K562 (cell line): Measurements from ENCODE around the gene GABARAP. TPM values are rescaled to one million over a fixed set of nuclear protein-coding genes. Genes with fewer than 3 reads are reported as not detected.

Source experiments
- ATAC-seq: fragments of 200-7000 bp; cut with Tn5 transposase; 3 replicates; pipeline ENCODE4 v1.9.1; 2020; ENCODE audit warnings: moderate library complexity
- BruUV-seq: library from RNA; stranded (reverse); fragments of 400-500 nt; replicated peaks from 2 replicates; lab custom pipeline; 2021; lab: Mats Ljungman, UMichigan
- CTCF ChIA-PET: fragments of 300-600 bp; formaldehyde crosslinking; extraction: SDS; loops from one replicate; lab custom pipeline; 2021; ENCODE audit warnings: low intra/inter-chr PET ratio; lab: Yijun Ruan, JAX
- POLR2A ChIA-PET: fragments of 300-600, 350-650 bp; sonication (Branson Sonifier 250); formaldehyde crosslinking; extraction: SDS; loops from one replicate; lab custom pipeline; 2021; ENCODE audit warnings: antibody characterized with exemption, inconsistent platforms; lab: Yijun Ruan, JAX
- DNase-seq, 4 experiments: peaks; one replicate each; pipeline versions ENCODE4 v3.0.0 to v3.0.0-alpha.2; 2011 to 2018; ENCODE audit warnings: low spot score in 3 of 4, mixed read lengths in 3 of 4; ENCODE audit errors: extremely low read depth in 1 of 4
- FAIRE-seq: peaks from 2 replicates; lab custom pipeline; 2011; peaks lifted over from hg19 to GRCh38; lab: Jason Lieb, UNC
- H2AFZ ChIP-seq: 2 replicates; pipeline ENCODE4 v1.6.0; 2011; ENCODE audit warnings: low read depth, low read length, control low read depth, inconsistent platforms
- H3K27ac ChIP-seq: fragments of 200-600 bp; 3 replicates; pipeline ENCODE4 v1.8.0; 2011; ENCODE audit warnings: low read depth, mild to moderate bottlenecking, control low read depth, inconsistent platforms, low read length, moderate library complexity, mixed read lengths; ENCODE audit errors: extremely low read depth
- H3K27me3 ChIP-seq, 2 experiments: fragments of 300-600 bp in 1 of 2; 2 replicates in 1 of 2; 3 replicates in 1 of 2; pipeline versions ENCODE4 v1.6.0 to v1.8.0; 2011; ENCODE audit warnings: inconsistent platforms in 2 of 2, low read length in 2 of 2, mild to moderate bottlenecking in 1 of 2, mixed read lengths in 1 of 2, moderate library complexity in 1 of 2; ENCODE audit not compliant: control insufficient read depth in 2 of 2, insufficient read depth in 2 of 2
- H3K36me3 ChIP-seq: fragments of 300-600 bp; 3 replicates; pipeline ENCODE4 v1.8.0; 2011; ENCODE audit warnings: mild to moderate bottlenecking, low read length, inconsistent platforms; ENCODE audit not compliant: control insufficient read depth, insufficient read depth
- H3K4me1 ChIP-seq, 2 experiments: fragments of 200-600 bp in 1 of 2; replicated peaks in 1 of 2; 2 replicates in 1 of 2; 3 replicates in 1 of 2; pipeline versions ENCODE4 v1.5.1 to v1.8.0; 2011; ENCODE audit warnings: inconsistent platforms in 2 of 2, low read length in 2 of 2, mild to moderate bottlenecking in 1 of 2, mixed read lengths in 1 of 2, moderate library complexity in 1 of 2; ENCODE audit not compliant: control insufficient read depth in 2 of 2, insufficient read depth in 2 of 2
- H3K4me2 ChIP-seq: 2 replicates; pipeline ENCODE4 v1.6.1; 2011; ENCODE audit warnings: low read length, control low read depth, inconsistent platforms, mixed read lengths; ENCODE audit not compliant: insufficient read depth
- H3K4me3 ChIP-seq: fragments of 200-600 bp; sonication (generic), shearing (Covaris generic); 2 replicates; pipeline ENCODE4 v1.5.1; 2016; ENCODE audit warnings: control low read depth, inconsistent platforms
- H3K79me2 ChIP-seq: fragments of 200-600 bp; 3 replicates; pipeline ENCODE4 v1.8.0; 2011; ENCODE audit warnings: low read length, inconsistent platforms; ENCODE audit not compliant: control insufficient read depth, insufficient read depth
- H3K9ac ChIP-seq, 2 experiments: 2 replicates each; pipeline versions ENCODE4 v1.6.0 to v1.6.1; 2011; ENCODE audit warnings: low read depth in 2 of 2, low read length in 2 of 2, control low read depth in 1 of 2, inconsistent platforms in 1 of 2, mild to moderate bottlenecking in 1 of 2, mixed read lengths in 1 of 2; ENCODE audit not compliant: insufficient read depth in 1 of 2
- H3K9me1 ChIP-seq: one replicate; pipeline ENCODE4 v1.6.0; 2011; ENCODE audit warnings: inconsistent platforms, mild to moderate bottlenecking, low read length, moderate library complexity; ENCODE audit not compliant: control insufficient read depth, insufficient read depth
- H3K9me3 ChIP-seq: replicated peaks from 2 replicates; pipeline ENCODE4 v1.5.1; 2011; ENCODE audit warnings: low read depth, low read length, inconsistent platforms; ENCODE audit not compliant: control insufficient read depth, insufficient read depth
- H4K20me1 ChIP-seq: replicated peaks from 2 replicates; pipeline ENCODE4 v1.6.1; 2011; ENCODE audit warnings: low read length, inconsistent platforms, mixed read lengths; ENCODE audit not compliant: control insufficient read depth, insufficient read depth
- BCL6 ChIP-seq: fragments of 250-450 bp; sonication (Bioruptor Pico); IDR thresholded peaks from 2 replicates; pipeline ENCODE4 v1.4.0; 2020
- C11orf30 ChIP-seq: fragments of 450-650 bp; IDR thresholded peaks from 2 replicates; pipeline ENCODE4 v1.6.1; 2016; ENCODE audit warnings: low read depth, mild to moderate bottlenecking
- CHCHD3 ChIP-seq: fragments of 250-450 bp; sonication (Bioruptor Pico); IDR thresholded peaks from 2 replicates; pipeline ENCODE4 v2.1.2; 2022; ENCODE audit warnings: mild to moderate bottlenecking
- MCM2 ChIP-seq: fragments of 450-650 bp; IDR thresholded peaks from 2 replicates; pipeline ENCODE4 v1.6.1; 2017; ENCODE audit warnings: low read depth, mild to moderate bottlenecking
- OTX1 ChIP-seq: fragments of 450-650 bp; formaldehyde crosslinking; IDR thresholded peaks from 2 replicates; pipeline ENCODE4 v1.4.0; 2022; ENCODE audit warnings: mild to moderate bottlenecking
- RBM17 ChIP-seq: fragments of 200-400 bp; formaldehyde crosslinking; IDR thresholded peaks from 2 replicates; pipeline ENCODE4 v1.6.1; 2017; ENCODE audit warnings: low read depth, mild to moderate bottlenecking, low read length, borderline replicate concordance
- SIRT6 ChIP-seq: IDR thresholded peaks from one replicate; pipeline ENCODE4 v1.6.1; 2012; ENCODE audit warnings: low read depth, mild to moderate bottlenecking, control low read depth, inconsistent platforms, low read length, moderate library complexity
- SLC30A9 ChIP-seq: fragments of 250-450 bp; sonication (Bioruptor Pico); IDR thresholded peaks from 2 replicates; pipeline ENCODE4 v1.8.0; 2022; ENCODE audit warnings: mild to moderate bottlenecking, moderate library complexity
- STAT5A ChIP-seq: IDR thresholded peaks from 2 replicates; pipeline ENCODE4 v1.6.1; 2012; ENCODE audit warnings: low read length, inconsistent platforms, borderline replicate concordance
- ZFPM2 ChIP-seq: fragments of 250-450 bp; sonication (Bioruptor Pico); IDR thresholded peaks from 2 replicates; pipeline ENCODE4 v1.5.1; 2022; ENCODE audit warnings: mild to moderate bottlenecking
- ZFX ChIP-seq: sonication (generic); formaldehyde crosslinking; IDR thresholded peaks from 2 replicates; pipeline ENCODE4 v1.8.0; 2022; ENCODE audit warnings: mild to moderate bottlenecking, missing genetic modification reagents, moderate library complexity
- WGBS: fragments of 100-300 bp; shearing (Covaris generic); methylation state at CpG from one replicate; pipeline ENCODE4 v1.1.6; 2016; ENCODE audit warnings: low coverage, mixed read lengths; ENCODE audit not compliant: insufficient coverage; ENCODE audit errors: missing lambda C conversion rate; 5-methylcytosine and 5-hydroxymethylcytosine counted together
- in situ Hi-C: fragments of 300-500 bp; cut with MboI; formaldehyde crosslinking; loops from 4 replicates; pipeline ENCODE4 v1.15.0; 2018; ENCODE audit warnings: inconsistent platforms, mixed read lengths
- intact Hi-C: fragments of 100-400 bp; cut with micrococcal nuclease; formaldehyde crosslinking; loops from 2 replicates; pipeline ENCODE4 v1.14.2; 2022
- polyA plus RNA-seq, 8 experiments: library from polyadenylated mRNA; depleted of rRNA in 4 of 8; stranded (reverse) in 5 of 8; unstranded in 3 of 8; fragments of >200 nt; fragmentation: Nextera tagmentation in 2 of 8; fragmentation: Illumina TruSeq in 1 of 8; extraction: Ambion mirVana in 2 of 8; extraction: Trizol in 1 of 8; gene quantifications; 2 replicates each; pipeline versions ENCODE4 v1.2.1 to v1.2.3, GENCODE V29; 2011 to 2014; ENCODE audit warnings: inconsistent platforms in 1 of 8, missing spikeins in 1 of 8
- total RNA-seq, 7 experiments: library from RNA; depleted of rRNA in 6 of 7; stranded (reverse); fragments of >200 nt in 6 of 7; fragmentation: Illumina TruSeq in 2 of 7; extraction: Trizol in 2 of 7; gene quantifications; 2 replicates each; pipeline versions ENCODE4 v1.2.1 to v1.2.3, GENCODE V29; 2011 to 2021; ENCODE audit warnings: low replicate concordance in 1 of 7

The GABARAP gene
- total and polyA plus RNA-seq, 9 of the 15 experiments (the other 6 are each of a cell fraction or from before 2014, with no cell fraction given) = 47.5 to 373 (median 152) TPM

- no peak for FAIRE-seq
Measured at GRCh38 chr17:7284911-7285310, 42.7 kb upstream of the GABARAP start.

More at GRCh38 chr17:7284911-7285310, 42.7 kb upstream of the GABARAP start:
- ChIA-PET POLR2A (interaction anchor here (0.6 to 1.2 kb wide), 2 partner anchors 11 to 296 kb away, joined by 5 to 13 read pairs; no protein-coding TSS in a partner anchor), CTCF (no interaction called here)
- no peak overlapping the region for H3K4me2 ChIP-seq
- no peaks in the 10 kb centered on the region for H3K9me3 ChIP-seq
- no peaks in the 10 kb centered on the region; the same call in 1 of the 2 replicates for H4K20me1 ChIP-seq
- H3K9ac ChIP-seq = no peak overlapping the region
- ATAC-seq (no peak), DNase-seq (no peak)
- H3K4me1 ChIP-seq = peaks cover 15 to 51% of the 10 kb centered on the region in 2 experiments; a peak in 4 of 5 replicates
- BruUV-seq = no TSS peak
- no peaks in the 10 kb centered on the region for H3K9me1 ChIP-seq
- no peak overlapping the region for H2AFZ ChIP-seq
- in situ Hi-C loops (loop anchor here (5.0 kb wide), 1 partner anchor 57 kb away; no protein-coding TSS in a partner anchor), intact Hi-C loops (loop anchor here (5.0 kb wide), 1 partner anchor 48 kb away; the partner anchor contains the start of gene PHF23)
- H3K27me3 ChIP-seq = no peaks in the 10 kb centered on the region
- H3K36me3 ChIP-seq = 0 out of 3 replicates have a peak, but pooled peaks cover 3% of the 10 kb centered on the region
- no peaks in the 10 kb centered on the region; the same call in 2 of the 3 replicates for H3K79me2 ChIP-seq
- no peak overlapping the region for H3K4me3 ChIP-seq
- H3K27ac ChIP-seq = no peak overlapping the region
- 92% methylated on average over 15 of the region's 16 CpGs for WGBS
- TF ChIP-seq RBM17 = no peak
- no peak for TF ChIP-seq OTX1 (CRISPR knock-in tag)
- TF ChIP-seq BCL6 (CRISPR knock-in tag) = no peak
- TF ChIP-seq MCM2 = no peak
- TF ChIP-seq C11orf30 = no peak
- TF ChIP-seq SIRT6 = no peak
- TF ChIP-seq CHCHD3 (CRISPR knock-in tag) = no peak
- TF ChIP-seq ZFX (CRISPR knock-in tag) = no peak
- no peak for TF ChIP-seq ZFPM2 (CRISPR knock-in tag)
- TF ChIP-seq STAT5A = no peak
- no peak for TF ChIP-seq SLC30A9
